ENCODE results near the gene VEGFC. TPM values are rescaled to one million over a fixed set of nuclear protein-coding genes. Genes with fewer than 3 reads are reported as not detected.

VEGFC gene
- total RNA-seq, 1 donor from 2014 or later, result 0.67 TPM

GRCh38 chr4:176795441-176795840 is 2.7 kb upstream of the VEGFC start:
- no peak for DNase-seq (ENCODE audit: low spot score, unreplicated experiment)
- H3K36me3 Mint-ChIP-seq (ENCODE audit: insufficient read depth), result no peaks in the 10 kb centered on the region
- H3K4me3 Mint-ChIP-seq (ENCODE audit: low read depth), result no peak overlapping the region
- TF ChIP-seq, protein P1, sequence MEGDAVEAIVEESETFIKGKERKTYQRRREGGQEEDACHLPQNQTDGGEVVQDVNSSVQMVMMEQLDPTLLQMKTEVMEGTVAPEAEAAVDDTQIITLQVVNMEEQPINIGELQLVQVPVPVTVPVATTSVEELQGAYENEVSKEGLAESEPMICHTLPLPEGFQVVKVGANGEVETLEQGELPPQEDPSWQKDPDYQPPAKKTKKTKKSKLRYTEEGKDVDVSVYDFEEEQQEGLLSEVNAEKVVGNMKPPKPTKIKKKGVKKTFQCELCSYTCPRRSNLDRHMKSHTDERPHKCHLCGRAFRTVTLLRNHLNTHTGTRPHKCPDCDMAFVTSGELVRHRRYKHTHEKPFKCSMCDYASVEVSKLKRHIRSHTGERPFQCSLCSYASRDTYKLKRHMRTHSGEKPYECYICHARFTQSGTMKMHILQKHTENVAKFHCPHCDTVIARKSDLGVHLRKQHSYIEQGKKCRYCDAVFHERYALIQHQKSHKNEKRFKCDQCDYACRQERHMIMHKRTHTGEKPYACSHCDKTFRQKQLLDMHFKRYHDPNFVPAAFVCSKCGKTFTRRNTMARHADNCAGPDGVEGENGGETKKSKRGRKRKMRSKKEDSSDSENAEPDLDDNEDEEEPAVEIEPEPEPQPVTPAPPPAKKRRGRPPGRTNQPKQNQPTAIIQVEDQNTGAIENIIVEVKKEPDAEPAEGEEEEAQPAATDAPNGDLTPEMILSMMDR (IDR thresholded peaks at IDR 0.05; ENCODE audit: unreplicated experiment), result no peak
- no peak overlapping the region for H3K27ac Mint-ChIP-seq
- H3K27me3 Mint-ChIP-seq, result peaks cover 32% of the 10 kb centered on the region
- H3K9me3 Mint-ChIP-seq (ENCODE audit: low read depth), result no peaks in the 10 kb centered on the region
- peaks cover 5% of the 10 kb centered on the region for H3K4me1 Mint-ChIP-seq (ENCODE audit: low read depth)

- Mint-ChIP-seq H3K36me3 (ENCODE audit: insufficient read depth) (no peaks in the 10 kb centered on the region), H3K4me3 (ENCODE audit: low read depth) (no peak overlapping the region), H3K4me1 (ENCODE audit: low read depth) (peaks cover 5% of the 10 kb centered on the region), H3K27ac (no peak overlapping the region), H3K9me3 (ENCODE audit: low read depth) (no peaks in the 10 kb centered on the region), H3K27me3 (peaks cover 34% of the 10 kb centered on the region)
- TF ChIP-seq, protein P1 (IDR thresholded peaks at IDR 0.05; ENCODE audit: unreplicated experiment), result no peak
- DNase-seq (ENCODE audit: low spot score, unreplicated experiment), result no peak
Measured at GRCh38 chr4:176794651-176795050, 1.9 kb upstream of the VEGFC start.

- DNase-seq (ENCODE audit: low spot score, unreplicated experiment), result no peak
- Mint-ChIP-seq H3K27ac (no peak overlapping the region), H3K36me3 (ENCODE audit: insufficient read depth) (no peaks in the 10 kb centered on the region), H3K9me3 (ENCODE audit: low read depth) (no peaks in the 10 kb centered on the region), H3K27me3 (peaks cover 34% of the 10 kb centered on the region), H3K4me3 (ENCODE audit: low read depth) (no peak overlapping the region), H3K4me1 (ENCODE audit: low read depth) (peaks cover 5% of the 10 kb centered on the region)
- TF ChIP-seq, protein P1 (IDR thresholded peaks at IDR 0.05; ENCODE audit: unreplicated experiment), result no peak
Measured at GRCh38 chr4:176794151-176794550, 1.4 kb upstream of the VEGFC start.

DNA sequence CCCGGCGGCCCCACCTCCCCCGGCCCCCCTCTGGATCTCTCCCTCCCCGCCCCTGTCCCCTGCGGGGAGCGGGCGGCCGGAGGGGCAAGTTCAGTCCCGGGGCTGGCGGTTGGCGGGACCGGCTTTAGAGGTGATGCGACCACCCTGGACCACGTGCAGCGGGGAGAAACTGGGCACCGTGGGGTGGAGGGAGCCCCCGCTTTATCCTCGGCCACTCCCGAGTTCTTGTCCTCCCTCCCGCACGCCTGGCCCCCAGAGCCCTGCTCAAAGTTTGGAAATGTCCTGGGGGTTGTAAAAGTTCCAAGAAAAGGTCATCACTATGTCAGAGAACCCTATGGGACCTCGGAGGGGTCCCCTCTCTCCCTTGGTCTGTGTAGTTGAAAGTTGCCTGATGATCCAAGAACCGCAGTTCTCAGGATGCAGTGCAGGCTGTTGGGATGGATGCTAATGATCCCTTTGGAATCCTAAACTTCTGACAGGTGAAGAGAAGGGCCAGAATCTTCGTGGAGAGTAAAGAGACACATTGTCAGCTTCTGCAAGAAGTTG is 411 bp upstream of the VEGFC start:
- Mint-ChIP-seq H3K4me1 (ENCODE audit: low read depth) (peaks cover 5% of the 10 kb centered on the region), H3K4me3 (ENCODE audit: low read depth) (peak overlapping the region; percentile 69), H3K9me3 (ENCODE audit: low read depth) (no peaks in the 10 kb centered on the region), H3K27me3 (peaks cover 33% of the 10 kb centered on the region), H3K36me3 (ENCODE audit: insufficient read depth) (no peaks in the 10 kb centered on the region), H3K27ac (no peak overlapping the region)
- no peak for DNase-seq (ENCODE audit: low spot score, unreplicated experiment)
- TF ChIP-seq, protein P1 (IDR thresholded peaks at IDR 0.05; ENCODE audit: unreplicated experiment), result no peak

DNA sequence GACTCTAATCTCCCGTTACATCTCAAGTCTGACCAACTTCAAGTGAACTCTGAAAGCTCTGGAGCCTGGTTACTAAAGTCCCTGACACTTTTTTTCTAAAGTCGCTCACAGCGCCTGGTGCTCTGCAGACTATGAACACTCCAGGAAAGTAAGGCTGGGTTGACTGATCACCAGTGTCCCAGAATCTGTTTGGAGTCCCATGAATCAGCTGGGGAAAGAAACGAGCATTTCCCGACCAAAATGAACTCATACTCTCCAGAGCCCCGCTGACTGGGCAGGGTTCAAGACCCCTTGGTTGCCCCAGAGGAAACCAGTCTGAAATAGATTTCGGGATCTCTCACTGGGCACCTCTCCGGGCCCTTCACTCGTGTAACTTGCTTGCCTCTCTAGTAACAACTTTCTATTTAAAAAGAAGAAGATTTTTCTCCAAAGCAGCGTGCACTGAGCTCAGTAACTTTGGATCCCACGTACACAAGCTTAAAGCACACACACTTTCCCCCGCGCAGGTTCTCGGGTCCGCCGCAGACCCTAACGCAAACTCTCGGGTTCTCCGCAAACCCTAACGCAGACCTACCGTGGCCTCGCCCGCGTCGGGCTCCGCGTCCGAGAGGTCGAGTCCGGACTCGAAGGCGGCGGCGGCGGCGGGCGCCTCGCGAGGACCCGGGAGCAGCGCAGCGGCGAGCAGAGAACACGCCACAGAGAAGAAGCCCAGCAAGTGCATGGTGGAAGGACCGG is 964 bp downstream of the VEGFC start:
- H3K4me1 Mint-ChIP-seq (ENCODE audit: low read depth), result peaks cover 5% of the 10 kb centered on the region
- no peaks in the 10 kb centered on the region for H3K36me3 Mint-ChIP-seq (ENCODE audit: insufficient read depth)
- peak; percentile 29 for DNase-seq (ENCODE audit: low spot score, unreplicated experiment)
- peak overlapping the region; percentile 75 for H3K4me3 Mint-ChIP-seq (ENCODE audit: low read depth)
- TF ChIP-seq, protein P1 (IDR thresholded peaks at IDR 0.05; ENCODE audit: unreplicated experiment), result no peak
- peak overlapping the region; percentile 67 for H3K27ac Mint-ChIP-seq
- H3K9me3 Mint-ChIP-seq (ENCODE audit: low read depth), result no peaks in the 10 kb centered on the region
- H3K27me3 Mint-ChIP-seq, result peaks cover 26% of the 10 kb centered on the region
